HEK293 (cell line): Measurements from ENCODE around the gene SMC3.
A peak's percentile ranks its signal among the peaks of the same experiment; 100 is the strongest.

Experiments used
- CTCF ChIA-PET: fragments of 350-600 bp; formaldehyde crosslinking; extraction: SDS; loops from one replicate; lab custom pipeline; 2021; ENCODE audit warnings: antibody characterized with exemption; lab: Yijun Ruan, JAX
- POLR2A ChIA-PET: fragments of 300-600 bp; formaldehyde crosslinking; extraction: SDS; loops from one replicate; lab custom pipeline; 2020; ENCODE audit warnings: antibody characterized with exemption, inconsistent platforms; lab: Yijun Ruan, JAX
- H3K27ac ChIP-seq: fragments of 200-500 bp; sonication (Bioruptor generic); 2 replicates; pipeline ENCODE4 v1.5.1; 2014; ENCODE audit warnings: low read depth, low read length, control low read depth, inconsistent platforms; ENCODE audit errors: extremely low read depth
- H3K36me3 ChIP-seq, 2 experiments: fragments of 200-500 bp in 1 of 2; sonication (Bioruptor generic) in 1 of 2; 1 replicate in 1 of 2; 2 replicates in 1 of 2; pipeline ENCODE4 v1.5.1; 2014 to 2017; ENCODE audit warnings: inconsistent platforms in 2 of 2, low read length in 2 of 2; ENCODE audit not compliant: control insufficient read depth in 2 of 2, insufficient read depth in 1 of 2
- H3K4me1 ChIP-seq: fragments of 200-500 bp; sonication (Bioruptor generic); 2 replicates; pipeline ENCODE4 v1.5.1; 2014; ENCODE audit warnings: mild to moderate bottlenecking, low read length, inconsistent platforms; ENCODE audit not compliant: control insufficient read depth, insufficient read depth
- H3K4me3 ChIP-seq: 2 replicates; pipeline ENCODE4 v1.5.1; 2011; ENCODE audit warnings: low read depth, mild to moderate bottlenecking, control low read depth, low read length, moderate library complexity
- H3K9me3 ChIP-seq: fragments of 200-500 bp; sonication (Bioruptor generic); 2 replicates; pipeline ENCODE4 v1.5.1; 2014; ENCODE audit warnings: low read depth, low read length, inconsistent platforms; ENCODE audit not compliant: control insufficient read depth, insufficient read depth
- BCL6B ChIP-seq: fragments of 450-650 bp; formaldehyde crosslinking; IDR thresholded peaks from 2 replicates; pipeline ENCODE4 v1.5.1; 2017; ENCODE audit warnings: missing biosample characterization, missing genetic modification characterization
- FEZF1 ChIP-seq: fragments of 450-650 bp; formaldehyde crosslinking; IDR thresholded peaks from 2 replicates; pipeline ENCODE4 v1.5.1; 2016; ENCODE audit warnings: missing biosample characterization, missing genetic modification characterization
- GLIS2 ChIP-seq: fragments of 450-650 bp; formaldehyde crosslinking; IDR thresholded peaks from 2 replicates; pipeline ENCODE4 v1.5.1; 2016; ENCODE audit warnings: missing biosample characterization, missing genetic modification characterization
- KLF10 ChIP-seq: fragments of 450-650 bp; IDR thresholded peaks from 2 replicates; pipeline ENCODE4 v1.5.1; 2018; ENCODE audit warnings: missing biosample characterization, mild to moderate bottlenecking, missing genetic modification characterization
- KLF17 ChIP-seq: fragments of 450-650 bp; formaldehyde crosslinking; IDR thresholded peaks from 2 replicates; pipeline ENCODE4 v1.5.1; 2016; ENCODE audit warnings: missing biosample characterization, missing genetic modification characterization
- MYNN ChIP-seq: fragments of 450-650 bp; formaldehyde crosslinking; IDR thresholded peaks from 2 replicates; pipeline ENCODE4 v1.5.1; 2016; ENCODE audit warnings: missing biosample characterization, missing genetic modification characterization, borderline replicate concordance
- PRDM2 ChIP-seq: fragments of 450-650 bp; formaldehyde crosslinking; IDR thresholded peaks from 2 replicates; pipeline ENCODE4 v1.5.1; 2016; ENCODE audit warnings: missing biosample characterization, missing genetic modification characterization, borderline replicate concordance
- TCF7L2 ChIP-seq: IDR thresholded peaks from 2 replicates; pipeline ENCODE4 v1.6.1; 2011; ENCODE audit warnings: low read depth, mild to moderate bottlenecking, inconsistent platforms, low read length, moderate library complexity, borderline replicate concordance
- YY1 ChIP-seq: fragments of 450-650 bp; formaldehyde crosslinking; IDR thresholded peaks from 2 replicates; pipeline ENCODE4 v1.5.1; 2018; ENCODE audit warnings: missing biosample characterization, missing genetic modification characterization
- ZBTB49 ChIP-seq: fragments of 450-650 bp; formaldehyde crosslinking; IDR thresholded peaks from 2 replicates; pipeline ENCODE4 v1.5.1; 2016; ENCODE audit warnings: missing biosample characterization, missing genetic modification characterization, low read depth
- ZBTB8A ChIP-seq: fragments of 450-650 bp; formaldehyde crosslinking; IDR thresholded peaks from 2 replicates; pipeline ENCODE4 v1.5.1; 2016; ENCODE audit warnings: missing biosample characterization, missing genetic modification characterization
- ZNF10 ChIP-seq: fragments of 450-650 bp; formaldehyde crosslinking; IDR thresholded peaks from 2 replicates; pipeline ENCODE4 v1.5.1; 2017; ENCODE audit warnings: missing biosample characterization, missing genetic modification characterization
- ZNF132 ChIP-seq: fragments of 450-650 bp; formaldehyde crosslinking; IDR thresholded peaks from 2 replicates; pipeline ENCODE4 v1.5.1; 2017; ENCODE audit warnings: missing biosample characterization, missing genetic modification characterization, borderline replicate concordance
- ZNF223 ChIP-seq: fragments of 450-650 bp; formaldehyde crosslinking; IDR thresholded peaks from 2 replicates; pipeline ENCODE4 v1.5.1; 2016; ENCODE audit warnings: missing biosample characterization, missing genetic modification characterization
- ZNF23 ChIP-seq: fragments of 450-650 bp; formaldehyde crosslinking; IDR thresholded peaks from 2 replicates; pipeline ENCODE4 v1.5.1; 2016; ENCODE audit warnings: missing biosample characterization, missing genetic modification characterization, borderline replicate concordance
- ZNF274 ChIP-seq, 2 experiments: fragments of 200-500 bp in 1 of 2; fragments of 450-650 bp in 1 of 2; sonication (Bioruptor generic) in 1 of 2; formaldehyde crosslinking in 1 of 2; IDR thresholded peaks; 2 replicates each; pipeline versions ENCODE4 v1.5.1 to v1.6.1; 2014 to 2016; ENCODE audit warnings: borderline replicate concordance in 1 of 2, inconsistent platforms in 1 of 2, low read length in 1 of 2, missing biosample characterization in 1 of 2, missing genetic modification characterization in 1 of 2
- ZNF391 ChIP-seq: fragments of 450-650 bp; formaldehyde crosslinking; IDR thresholded peaks from 2 replicates; pipeline ENCODE4 v1.5.1; 2016; ENCODE audit warnings: low read depth, missing biosample characterization, missing genetic modification characterization, borderline replicate concordance
- ZNF404 ChIP-seq: fragments of 450-650 bp; formaldehyde crosslinking; IDR thresholded peaks from 2 replicates; pipeline ENCODE4 v1.5.1; 2017; ENCODE audit warnings: missing biosample characterization, missing genetic modification characterization
- ZNF513 ChIP-seq: fragments of 450-650 bp; IDR thresholded peaks from 2 replicates; pipeline ENCODE4 v1.5.1; 2018; ENCODE audit warnings: missing biosample characterization, missing genetic modification characterization
- ZNF610 ChIP-seq: fragments of 450-650 bp; formaldehyde crosslinking; IDR thresholded peaks from 2 replicates; pipeline ENCODE4 v1.5.1; 2016; ENCODE audit warnings: missing biosample characterization, missing genetic modification characterization, borderline replicate concordance
- ZNF76 ChIP-seq: fragments of 450-650 bp; formaldehyde crosslinking; IDR thresholded peaks from 2 replicates; pipeline ENCODE4; 2016; ENCODE audit warnings: low read depth, missing biosample characterization, missing genetic modification characterization, borderline replicate concordance
- ZNF792 ChIP-seq: fragments of 450-650 bp; formaldehyde crosslinking; IDR thresholded peaks from 2 replicates; pipeline ENCODE4 v1.5.1; 2016; ENCODE audit warnings: missing biosample characterization, missing genetic modification characterization
- ZNF843 ChIP-seq: fragments of 450-650 bp; formaldehyde crosslinking; IDR thresholded peaks from 2 replicates; pipeline ENCODE4 v1.5.1; 2016; ENCODE audit warnings: missing biosample characterization, missing genetic modification characterization

SMC3 gene

GRCh38 chr10:110529596-110530011, 37.9 kb upstream of the SMC3 start (continued):
- TF ChIP-seq ZNF404 (tag by site-specific recombination) (no peak), ZNF513 (no peak), ZNF10 (tag by site-specific recombination) (peak; percentile 68), PRDM2 (tag by site-specific recombination) (no peak), ZNF843 (no peak), FEZF1 (0 out of 2 replicates have a peak, but pooled peaks have one; percentile 45), KLF17 (tag by site-specific recombination) (no peak), YY1 (0 out of 2 replicates have a peak, but pooled peaks have one; percentile 17)
- TF ChIP-seq, all 188 proteins: peak for 5

- CTCF ChIA-PET = no interaction called here
- Histone ChIP-seq H3K9me3 (no peaks in the 10 kb centered on the region), H3K4me1 (peaks cover 11% of the 10 kb centered on the region), H3K36me3 (no peaks in the 10 kb centered on the region), H3K4me3 (peak overlapping the region; percentile 39), H3K27ac (peak overlapping the region; percentile 59; the same call in 1 of the 2 replicates)
- POLR2A ChIA-PET = no interaction called here
- no peak for TF ChIP-seq ZNF223
- TF ChIP-seq GLIS2 = peak; percentile 61
- TF ChIP-seq BCL6B (tag by site-specific recombination) = no peak
- TF ChIP-seq MYNN = no peak
- peak; percentile 35; the same call in 1 of the 2 replicates for TF ChIP-seq ZNF391 (tag by site-specific recombination)
- no peak for TF ChIP-seq ZNF132 (tag by site-specific recombination)
- no peak for TF ChIP-seq ZNF610
- no peak for TF ChIP-seq ZBTB49
- TF ChIP-seq ZNF274 (IDR thresholded peaks at IDR 0.05; ENCODE audit: low read length) = no peak
- TF ChIP-seq ZNF274 (tag by site-specific recombination; IDR thresholded peaks at IDR 0.05; ENCODE audit: borderline replicate concordance) = no peak
- TF ChIP-seq YY1 = no peak
- no peak for TF ChIP-seq ZNF792
- TF ChIP-seq TCF7L2 = no peak
- TF ChIP-seq ZNF76 (tag by site-specific recombination) = peak; percentile 61; the same call in 1 of the 2 replicates
- TF ChIP-seq KLF10 (tag by site-specific recombination) = peak; percentile 78
- no peak for TF ChIP-seq ZNF404 (tag by site-specific recombination)
- TF ChIP-seq ZNF23 (tag by site-specific recombination) = no peak
- peak; percentile 76 for TF ChIP-seq ZBTB8A (tag by site-specific recombination)
These were observed 37.2 kb upstream of the SMC3 start for GRCh38 chr10:110530131-110530831.
